BLaER1 treated with 17β-estradiol and CSF1 and Interleukin-3, amounts not matched to agents 10 nM and 100 nM (cell line): Measurements from ENCODE around the gene CIDEA.

Experiments used
- H3K27ac ChIP-seq, 11 experiments: shearing (Covaris generic); formaldehyde crosslinking; 2 replicates each; pipeline ENCODE4 v1.8.1; 2022
- H3K27me3 ChIP-seq, 11 experiments: shearing (Covaris generic); formaldehyde crosslinking; 2 replicates each; pipeline ENCODE4 v1.8.1; 2022
- H3K36me3 ChIP-seq, 11 experiments: shearing (Covaris generic); formaldehyde crosslinking; 2 replicates each; pipeline ENCODE4 v1.8.1; 2022
- H3K4me1 ChIP-seq, 10 experiments: shearing (Covaris generic); formaldehyde crosslinking; 2 replicates each; pipeline ENCODE4 v1.8.1; 2022
- H3K4me2 ChIP-seq, 11 experiments: shearing (Covaris generic); formaldehyde crosslinking; 2 replicates each; pipeline ENCODE4 v1.8.1; 2022
- H3K4me3 ChIP-seq, 10 experiments: shearing (Covaris generic); formaldehyde crosslinking; 2 replicates each; pipeline ENCODE4 v1.8.1; 2022
- H3K9ac ChIP-seq, 11 experiments: shearing (Covaris generic); formaldehyde crosslinking; 2 replicates each; pipeline ENCODE4 v1.8.1; 2022
- H3K9me3 ChIP-seq, 11 experiments: shearing (Covaris generic); formaldehyde crosslinking; replicated peaks in 1 of 11; 2 replicates each; pipeline ENCODE4 v1.8.1; 2022
- H4K20me1 ChIP-seq, 11 experiments: shearing (Covaris generic); formaldehyde crosslinking; 2 replicates each; pipeline ENCODE4 v1.8.1; 2022
- Cebpa-rat ChIP-seq, 11 experiments: shearing (Covaris generic); IDR thresholded peaks; 2 replicates each; pipeline ENCODE4 v1.8.1; 2022

The CIDEA gene

DNA sequence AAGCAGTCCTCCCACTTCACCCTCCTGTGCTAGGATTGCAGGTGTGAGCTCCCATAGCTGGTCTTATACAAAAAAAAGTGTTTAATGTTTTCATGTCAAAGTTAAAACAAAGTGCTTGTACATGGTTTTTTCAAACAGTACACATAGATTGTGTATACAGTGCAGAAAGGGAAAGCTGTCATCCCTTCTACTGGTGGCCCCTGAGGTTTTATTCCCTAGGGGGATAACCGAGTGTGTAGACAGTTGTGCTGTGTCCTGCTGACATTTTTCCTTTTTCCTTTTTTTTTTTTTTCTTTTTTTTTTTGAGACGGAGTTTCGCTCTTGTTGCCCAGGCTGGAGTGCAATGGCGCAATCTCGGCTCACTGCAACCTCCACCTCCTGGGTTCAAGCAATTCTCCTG is 64.7 kb downstream of the CIDEA start:
- Histone ChIP-seq H3K27me3 (no peaks in the 10 kb centered on the region), H3K4me1 (peaks cover 63 to 82% (median 77%) of the 10 kb centered on the region in 10 experiments), H3K36me3 (peaks cover 55 to 95% (median 78%) of the 10 kb centered on the region in 11 experiments), H3K4me3 (peak overlapping the region in 3 of 10 experiments; percentile 4 to 23 (median 17); a peak in 2 of 20 replicates), H3K4me2 (peak overlapping the region; percentile 68 to 97 (median 85)), H3K27ac (peak overlapping the region in 10 of 11 experiments; percentile 47 to 90 (median 68); a peak in 16 of 22 replicates), H4K20me1 (peaks cover 67 to 100% (median 99%) of the 10 kb centered on the region in 11 experiments), H3K9me3 (no peaks in the 10 kb centered on the region), H3K9ac (peak overlapping the region in 10 of 11 experiments; percentile 34 to 75 (median 52); a peak in 16 of 22 replicates)
- no peak for TF ChIP-seq Cebpa-rat (IDR thresholded peaks at IDR 0.05)

DNA sequence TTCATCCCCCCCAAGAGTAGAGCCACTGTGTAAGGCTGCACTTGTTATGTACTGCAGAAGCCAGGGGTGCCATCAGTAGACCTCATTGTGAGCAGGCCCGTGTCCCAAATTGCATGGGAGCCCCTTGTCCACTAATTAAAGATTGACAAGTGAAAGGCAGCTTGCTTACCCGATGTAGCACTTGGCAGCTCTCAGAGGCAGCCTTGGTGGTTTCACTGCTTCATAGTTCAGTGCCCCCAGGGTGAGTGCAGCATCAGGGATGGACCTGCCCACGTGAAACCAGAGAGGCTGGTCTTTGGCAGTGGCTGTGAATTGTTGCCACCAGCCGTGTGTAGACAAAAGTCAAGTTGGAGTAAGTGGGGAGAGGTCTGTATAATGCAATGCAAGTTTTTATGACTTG is 67.2 kb downstream of the CIDEA start:
- H4K20me1 ChIP-seq = peaks cover 73 to 100% (median 99%) of the 10 kb centered on the region in 11 experiments
- H3K4me1 ChIP-seq = peaks cover 38 to 57% (median 53%) of the 10 kb centered on the region in 10 experiments
- peak overlapping the region in 8 of 11 experiments; percentile 32 to 93 (median 75); a peak in 16 of 22 replicates for H3K4me2 ChIP-seq
- no peak for TF ChIP-seq Cebpa-rat (IDR thresholded peaks at IDR 0.05)
- H3K27me3 ChIP-seq = no peaks in the 10 kb centered on the region
- H3K9me3 ChIP-seq = peaks cover 0 to 11% (median 0%) of the 10 kb centered on the region in 11 experiments; a peak in 1 of 22 replicates
- H3K36me3 ChIP-seq = peaks cover 60 to 95% (median 88%) of the 10 kb centered on the region in 11 experiments
- peak overlapping the region in 4 of 11 experiments; percentile 4 to 23 (median 16); a peak in 1 of 22 replicates for H3K9ac ChIP-seq
- no peak overlapping the region for H3K4me3 ChIP-seq
- H3K27ac ChIP-seq = no peak overlapping the region

DNA sequence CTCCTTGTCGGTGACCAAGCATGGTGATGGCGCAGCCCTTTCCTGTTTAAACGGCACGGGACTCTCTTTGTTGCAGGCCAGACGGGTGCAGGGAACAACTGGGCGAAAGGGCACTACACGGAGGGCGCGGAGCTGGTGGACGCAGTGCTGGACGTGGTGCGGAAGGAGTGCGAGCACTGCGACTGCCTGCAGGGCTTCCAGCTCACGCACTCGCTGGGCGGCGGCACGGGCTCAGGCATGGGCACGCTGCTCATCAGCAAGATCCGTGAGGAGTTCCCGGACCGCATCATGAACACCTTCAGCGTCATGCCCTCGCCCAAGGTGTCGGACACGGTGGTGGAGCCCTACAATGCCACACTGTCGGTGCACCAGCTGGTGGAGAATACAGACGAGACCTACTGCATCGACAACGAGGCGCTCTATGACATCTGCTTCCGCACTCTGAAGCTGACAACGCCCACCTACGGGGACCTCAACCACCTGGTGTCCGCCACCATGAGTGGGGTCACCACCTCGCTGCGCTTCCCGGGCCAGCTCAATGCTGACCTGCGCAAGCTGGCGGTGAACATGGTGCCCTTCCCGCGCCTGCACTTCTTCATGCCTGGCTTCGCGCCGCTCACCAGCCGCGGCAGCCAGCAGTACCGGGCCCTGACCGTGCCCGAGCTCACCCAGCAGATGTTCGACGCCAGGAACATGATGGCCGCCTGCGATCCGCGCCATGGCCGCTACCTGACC is 71.0 kb downstream of the CIDEA start:
- TF ChIP-seq Cebpa-rat (IDR thresholded peaks at IDR 0.05) = no peak
- peaks cover 75 to 100% (median 99%) of the 10 kb centered on the region in 11 experiments for H4K20me1 ChIP-seq
- H3K36me3 ChIP-seq = peaks cover 89 to 100% (median 98%) of the 10 kb centered on the region in 11 experiments
- no peak overlapping the region for H3K27ac ChIP-seq
- no peaks in the 10 kb centered on the region for H3K27me3 ChIP-seq
- peaks cover 12 to 36% (median 26%) of the 10 kb centered on the region in 10 experiments; a peak in 19 of 20 replicates for H3K4me1 ChIP-seq
- no peak overlapping the region for H3K4me3 ChIP-seq
- peaks cover 0 to 11% (median 0%) of the 10 kb centered on the region in 11 experiments; a peak in 1 of 22 replicates for H3K9me3 ChIP-seq
- no peak overlapping the region for H3K4me2 ChIP-seq
- H3K9ac ChIP-seq = no peak overlapping the region

DNA sequence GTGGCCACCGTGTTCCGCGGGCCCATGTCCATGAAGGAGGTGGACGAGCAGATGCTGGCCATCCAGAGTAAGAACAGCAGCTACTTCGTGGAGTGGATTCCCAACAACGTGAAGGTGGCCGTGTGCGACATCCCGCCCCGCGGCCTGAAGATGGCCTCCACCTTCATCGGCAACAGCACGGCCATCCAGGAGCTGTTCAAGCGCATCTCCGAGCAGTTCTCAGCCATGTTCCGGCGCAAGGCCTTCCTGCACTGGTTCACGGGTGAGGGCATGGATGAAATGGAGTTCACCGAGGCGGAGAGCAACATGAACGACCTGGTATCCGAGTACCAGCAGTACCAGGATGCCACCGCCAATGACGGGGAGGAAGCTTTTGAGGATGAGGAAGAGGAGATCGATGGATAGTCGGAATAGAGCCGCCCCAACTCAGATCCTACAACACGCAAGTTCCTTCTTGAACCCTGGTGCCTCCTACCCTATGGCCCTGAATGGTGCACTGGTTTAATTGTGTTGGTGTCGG is 71.6 kb downstream of the CIDEA start:
- Histone ChIP-seq H3K4me3 (no peak overlapping the region), H3K27me3 (no peaks in the 10 kb centered on the region), H3K4me1 (peaks cover 6 to 30% (median 20%) of the 10 kb centered on the region in 10 experiments; a peak in 19 of 20 replicates), H3K27ac (no peak overlapping the region), H3K4me2 (no peak overlapping the region), H3K36me3 (peaks cover 89 to 100% (median 98%) of the 10 kb centered on the region in 11 experiments), H3K9ac (no peak overlapping the region), H4K20me1 (peaks cover 70 to 100% (median 99%) of the 10 kb centered on the region in 11 experiments), H3K9me3 (peaks cover 0 to 11% (median 0%) of the 10 kb centered on the region in 11 experiments; a peak in 1 of 22 replicates)
- no peak for TF ChIP-seq Cebpa-rat (IDR thresholded peaks at IDR 0.05)

DNA sequence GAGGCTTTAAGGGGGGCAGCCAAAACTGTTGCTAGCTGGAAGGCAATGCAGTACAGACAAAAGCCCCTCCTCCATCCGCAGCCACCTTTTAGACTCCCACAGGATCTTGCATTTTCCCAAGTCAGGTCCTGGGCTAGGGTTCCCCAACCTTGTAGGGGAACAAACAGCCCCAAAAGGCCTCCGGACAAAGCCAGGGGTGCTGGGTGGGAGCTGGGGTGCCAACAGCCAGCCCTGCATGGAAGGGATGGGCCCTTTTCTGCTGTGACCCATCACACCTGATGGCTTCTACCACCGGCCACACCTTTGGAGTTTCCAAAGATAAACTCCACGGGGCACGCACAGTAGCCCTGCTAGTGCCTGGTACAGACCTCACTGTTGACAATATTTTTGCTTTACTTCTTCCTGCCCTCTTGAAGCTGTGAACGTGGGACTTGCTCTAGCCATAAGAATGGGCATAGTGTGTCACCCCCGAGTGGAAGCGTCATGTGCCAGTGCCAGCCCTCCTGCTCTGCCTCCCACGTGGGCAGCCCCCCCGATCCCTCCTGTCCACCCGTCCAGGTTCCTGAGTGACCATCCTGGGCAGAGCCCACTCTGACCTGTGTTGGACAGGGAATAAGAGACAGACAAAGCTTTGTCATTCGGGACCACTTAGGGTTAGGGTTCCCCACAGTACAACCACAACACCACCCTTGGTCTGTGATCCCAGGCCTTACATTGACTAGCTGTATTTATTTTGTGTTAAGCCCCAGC is 72.7 kb downstream of the CIDEA start:
- H3K36me3 ChIP-seq = peaks cover 90 to 100% (median 96%) of the 10 kb centered on the region in 11 experiments
- no peak overlapping the region for H3K9ac ChIP-seq
- peaks cover 0 to 11% (median 0%) of the 10 kb centered on the region in 11 experiments; a peak in 1 of 22 replicates for H3K9me3 ChIP-seq
- peaks cover 61 to 97% (median 95%) of the 10 kb centered on the region in 11 experiments for H4K20me1 ChIP-seq
- peak overlapping the region in 5 of 11 experiments; percentile 4 to 55 (median 34); a peak in 5 of 22 replicates for H3K27ac ChIP-seq
- H3K4me3 ChIP-seq = no peak overlapping the region
- H3K4me2 ChIP-seq = peak overlapping the region in 2 of 11 experiments; percentile 5 to 27; a peak in 1 of 22 replicates
- TF ChIP-seq Cebpa-rat (IDR thresholded peaks at IDR 0.05) = no peak
- H3K4me1 ChIP-seq = peaks cover 0 to 19% (median 11%) of the 10 kb centered on the region in 10 experiments; a peak in 16 of 20 replicates
- H3K27me3 ChIP-seq = no peaks in the 10 kb centered on the region
